Vagina (tissue), 2 donors: ENCODE results near the gene DNAJB8. TPM values are rescaled to one million over a fixed set of nuclear protein-coding genes. Genes with fewer than 3 reads are reported as not detected.

ENCODE experiments used
- DNase-seq, 2 donors: peaks; one replicate each; pipeline ENCODE4 v3.0.0-alpha.2; 2017; ENCODE audit errors: extremely low spot score in 2 of 2
- H3K27ac ChIP-seq: fragments of 200-600 bp; sonication (generic); one replicate; pipeline ENCODE4 v1.5.1; 2019
- H3K27me3 ChIP-seq: fragments of 200-600 bp; sonication (generic); one replicate; pipeline ENCODE4 v1.5.1; 2019
- H3K36me3 ChIP-seq, 2 donors: fragments of 200-600 bp; sonication (generic); one replicate each; pipeline ENCODE4 v1.5.1; 2017 to 2019
- H3K4me1 ChIP-seq: fragments of 200-600 bp; sonication (generic); one replicate; pipeline ENCODE4 v1.5.1; 2019
- H3K4me3 ChIP-seq, 2 donors: fragments of 200-600 bp; sonication (generic); 1 replicate in 1 of 2; 2 replicates in 1 of 2; pipeline ENCODE4 v1.5.1; 2016 to 2019
- H3K9me3 ChIP-seq: fragments of 200-600 bp; sonication (generic); one replicate; pipeline ENCODE4 v1.5.1; 2019
- POLR2A ChIP-seq, 2 donors: fragments of 450-650 bp; IDR thresholded peaks; one replicate each; pipeline ENCODE4 v1.6.1; 2017; ENCODE audit warnings: antibody characterized with exemption in 2 of 2, mild to moderate bottlenecking in 2 of 2, moderate library complexity in 2 of 2
- POLR2AphosphoS5 ChIP-seq, 2 donors: sonication (generic); formaldehyde crosslinking; IDR thresholded peaks; one replicate each; pipeline ENCODE4 v1.9.0; 2017; ENCODE audit warnings: antibody characterized with exemption in 2 of 2, mild to moderate bottlenecking in 2 of 2, low read depth in 1 of 2; ENCODE audit not compliant: insufficient read depth in 1 of 2
- intact Hi-C: fragments of 100-400 bp; cut with DNase I; formaldehyde crosslinking; loops from one replicate; pipeline ENCODE4 v1.15.1; 2023
- total RNA-seq: library from RNA; depleted of rRNA; stranded (reverse); fragments of >200 nt; gene quantifications from one replicate; pipeline ENCODE4 v1.2.3, GENCODE V29; 2016
- TF ChIP-seq, protein P1 (sequence below), 3 experiments: fragments of 450-650 bp in 2 of 3; fragments of 200-600 bp in 1 of 3; sonication (generic) in 1 of 3; IDR thresholded peaks; one replicate each; pipeline ENCODE4 v1.5.1; 2017 to 2019; ENCODE audit warnings: antibody characterized with exemption in 3 of 3, mild to moderate bottlenecking in 2 of 3, moderate library complexity in 2 of 3

DNAJB8 gene
- total RNA-seq, 1 donor from 2014 or later: not detected

DNA sequence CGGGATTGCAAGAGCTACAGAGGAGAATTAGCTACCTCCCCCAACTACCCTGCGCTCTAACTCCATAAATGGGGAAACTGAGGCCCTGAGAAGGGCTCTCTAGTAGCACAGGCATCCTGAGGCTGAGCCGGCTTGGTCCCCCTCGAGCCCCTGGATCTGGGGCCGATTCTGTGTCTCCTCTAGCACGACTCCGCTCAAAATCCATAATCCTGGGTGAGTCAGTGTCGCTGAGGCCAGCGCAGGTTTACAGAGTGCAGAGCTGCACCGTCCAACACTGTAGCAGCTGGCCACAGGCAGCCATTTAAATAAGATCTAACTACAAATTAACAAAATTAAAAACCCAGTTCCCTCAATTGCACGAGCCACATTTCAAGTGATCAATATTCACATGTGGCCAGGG, 15.5 kb upstream of the DNAJB8 start:
- peaks cover 0 to 9% of the 10 kb centered on the region in 2 donors for H3K36me3 ChIP-seq

DNA sequence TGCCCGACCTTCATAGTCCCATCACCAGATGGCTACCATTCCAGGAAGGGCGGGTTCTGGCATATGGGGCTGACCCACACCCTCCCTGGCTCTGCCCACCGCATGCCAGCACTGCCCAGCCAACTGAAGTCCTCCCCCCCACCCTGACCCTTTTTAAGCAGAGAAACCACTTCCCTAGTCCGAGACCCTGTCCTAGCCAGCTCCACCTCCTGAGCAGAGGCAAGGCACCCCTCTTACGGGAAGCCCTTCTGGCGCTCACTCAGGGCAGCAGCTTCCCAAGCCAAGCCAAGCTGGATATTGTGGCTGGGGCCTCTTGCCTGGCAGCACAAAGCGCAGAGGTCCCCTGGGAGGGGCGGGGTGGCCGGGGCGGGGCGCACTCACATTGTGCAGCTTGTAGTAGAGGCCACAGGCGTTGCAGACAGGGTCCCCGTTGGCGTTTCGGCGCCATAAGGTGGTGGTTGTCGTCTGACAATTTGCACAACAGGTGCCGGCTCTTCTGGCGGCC, 14.8 kb upstream of the DNAJB8 start:
- Histone ChIP-seq H3K36me3 (peaks cover 0 to 9% of the 10 kb centered on the region in 2 donors), H3K9me3 (no peaks in the 10 kb centered on the region), H3K4me3 (peak overlapping the region in 1 of 2 donors; percentile 1), H3K27me3 (no peaks in the 10 kb centered on the region), H3K4me1 (peaks cover 42% of the 10 kb centered on the region), H3K27ac (peak overlapping the region; percentile 95)
- DNase-seq: no peak
- intact Hi-C loops: no loop called here
- TF ChIP-seq, protein P1, sequence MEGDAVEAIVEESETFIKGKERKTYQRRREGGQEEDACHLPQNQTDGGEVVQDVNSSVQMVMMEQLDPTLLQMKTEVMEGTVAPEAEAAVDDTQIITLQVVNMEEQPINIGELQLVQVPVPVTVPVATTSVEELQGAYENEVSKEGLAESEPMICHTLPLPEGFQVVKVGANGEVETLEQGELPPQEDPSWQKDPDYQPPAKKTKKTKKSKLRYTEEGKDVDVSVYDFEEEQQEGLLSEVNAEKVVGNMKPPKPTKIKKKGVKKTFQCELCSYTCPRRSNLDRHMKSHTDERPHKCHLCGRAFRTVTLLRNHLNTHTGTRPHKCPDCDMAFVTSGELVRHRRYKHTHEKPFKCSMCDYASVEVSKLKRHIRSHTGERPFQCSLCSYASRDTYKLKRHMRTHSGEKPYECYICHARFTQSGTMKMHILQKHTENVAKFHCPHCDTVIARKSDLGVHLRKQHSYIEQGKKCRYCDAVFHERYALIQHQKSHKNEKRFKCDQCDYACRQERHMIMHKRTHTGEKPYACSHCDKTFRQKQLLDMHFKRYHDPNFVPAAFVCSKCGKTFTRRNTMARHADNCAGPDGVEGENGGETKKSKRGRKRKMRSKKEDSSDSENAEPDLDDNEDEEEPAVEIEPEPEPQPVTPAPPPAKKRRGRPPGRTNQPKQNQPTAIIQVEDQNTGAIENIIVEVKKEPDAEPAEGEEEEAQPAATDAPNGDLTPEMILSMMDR (IDR thresholded peaks at IDR 0.05): no peak
- TF ChIP-seq POLR2AphosphoS5 (IDR thresholded peaks at IDR 0.05; ENCODE audit: insufficient read depth in 1 of 2, low read depth in 1 of 2) (no peak), POLR2A (IDR thresholded peaks at IDR 0.05) (no peak)

More for the DNA sequence above, 15.5 kb upstream of the DNAJB8 start:
- peaks cover 49% of the 10 kb centered on the region for H3K4me1 ChIP-seq
- peak overlapping the region in 1 of 2 donors; percentile 83 for H3K4me3 ChIP-seq
- intact Hi-C loops: no loop called here
- H3K27me3 ChIP-seq: no peaks in the 10 kb centered on the region
- peak overlapping the region; percentile 95 for H3K27ac ChIP-seq
- DNase-seq: no peak
- no peaks in the 10 kb centered on the region for H3K9me3 ChIP-seq
- TF ChIP-seq, protein P1 (IDR thresholded peaks at IDR 0.05): no peak
- TF ChIP-seq POLR2A (IDR thresholded peaks at IDR 0.05): no peak
- TF ChIP-seq POLR2AphosphoS5 (IDR thresholded peaks at IDR 0.05; ENCODE audit: insufficient read depth in 1 of 2, low read depth in 1 of 2): no peak

DNA sequence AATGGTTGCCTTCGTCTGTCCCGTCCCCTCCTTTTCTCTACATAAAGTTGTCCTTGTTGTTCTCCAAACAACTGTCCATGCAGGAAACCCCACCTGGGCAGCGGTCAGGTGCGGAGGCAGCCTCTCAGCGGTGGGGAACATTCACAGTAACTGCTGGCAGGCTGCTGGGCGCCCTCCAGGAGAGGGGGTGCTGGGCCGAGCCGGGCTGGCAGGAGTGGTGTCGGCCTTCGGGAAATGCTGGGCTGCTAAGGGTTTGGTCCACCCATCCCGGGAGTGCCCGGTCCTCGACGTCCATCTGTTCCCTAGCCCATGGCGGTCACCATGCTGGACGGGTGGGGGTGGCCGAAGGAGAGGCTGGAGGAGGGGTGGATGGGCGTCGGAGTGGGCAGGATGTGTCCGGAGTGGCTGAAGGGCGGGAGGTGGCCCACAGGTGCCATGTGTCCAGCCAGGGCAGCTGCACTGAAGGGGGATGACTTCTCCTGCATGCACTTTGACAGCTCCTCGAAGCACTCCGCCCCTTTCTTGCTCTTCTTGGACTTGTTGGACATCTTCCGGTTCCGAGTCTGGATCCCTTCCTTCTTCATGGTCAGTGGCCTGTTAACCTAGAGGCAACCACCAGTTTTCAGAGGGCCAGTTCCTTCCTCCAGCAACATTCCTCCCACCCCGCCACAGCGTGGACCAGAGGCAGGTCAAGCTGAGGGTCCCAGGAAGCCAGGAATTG, 14.2 kb upstream of the DNAJB8 start:
- Histone ChIP-seq H3K36me3 (peaks cover 0 to 9% of the 10 kb centered on the region in 2 donors), H3K4me1 (peaks cover 36% of the 10 kb centered on the region), H3K4me3 (peak overlapping the region in 1 of 2 donors; percentile 1), H3K27ac (peak overlapping the region; percentile 95), H3K27me3 (no peaks in the 10 kb centered on the region), H3K9me3 (no peaks in the 10 kb centered on the region)
- DNase-seq: no peak
- TF ChIP-seq POLR2AphosphoS5 (IDR thresholded peaks at IDR 0.05; ENCODE audit: insufficient read depth in 1 of 2, low read depth in 1 of 2): no peak
- TF ChIP-seq POLR2A (IDR thresholded peaks at IDR 0.05): no peak
- TF ChIP-seq, protein P1 (IDR thresholded peaks at IDR 0.05): no peak
- intact Hi-C loops: no loop called here

DNA sequence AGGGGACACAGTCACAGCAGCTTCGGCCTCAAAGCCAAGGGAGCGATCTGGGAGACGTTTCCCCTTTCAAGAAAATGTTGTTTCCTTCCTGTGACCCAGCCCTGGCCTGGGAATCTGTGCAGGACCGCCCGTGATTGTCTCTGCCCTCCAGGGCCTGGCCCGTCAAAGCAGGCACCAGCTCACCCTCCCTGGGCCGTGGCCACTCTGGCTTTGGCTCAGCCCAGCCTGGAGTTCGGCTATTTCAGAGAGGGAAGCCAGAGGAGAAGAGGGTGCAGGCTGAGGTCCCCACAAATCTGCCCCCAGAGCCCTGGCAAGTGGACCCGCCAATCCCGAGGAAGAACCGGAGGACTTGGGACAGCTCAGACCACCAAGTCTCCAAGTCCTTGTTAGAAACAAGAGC, 13.6 kb upstream of the DNAJB8 start:
- no peak for TF ChIP-seq POLR2A (IDR thresholded peaks at IDR 0.05)
- TF ChIP-seq POLR2AphosphoS5 (IDR thresholded peaks at IDR 0.05; ENCODE audit: insufficient read depth in 1 of 2, low read depth in 1 of 2): no peak
- TF ChIP-seq, protein P1 (IDR thresholded peaks at IDR 0.05): no peak
- H3K4me1 ChIP-seq: peaks cover 30% of the 10 kb centered on the region
- H3K9me3 ChIP-seq: no peaks in the 10 kb centered on the region
- peaks cover 0 to 9% of the 10 kb centered on the region in 2 donors for H3K36me3 ChIP-seq
- DNase-seq: no peak
- H3K27ac ChIP-seq: peak overlapping the region; percentile 95
- no peaks in the 10 kb centered on the region for H3K27me3 ChIP-seq
- intact Hi-C loops: no loop called here
- H3K4me3 ChIP-seq: no peak overlapping the region

DNA sequence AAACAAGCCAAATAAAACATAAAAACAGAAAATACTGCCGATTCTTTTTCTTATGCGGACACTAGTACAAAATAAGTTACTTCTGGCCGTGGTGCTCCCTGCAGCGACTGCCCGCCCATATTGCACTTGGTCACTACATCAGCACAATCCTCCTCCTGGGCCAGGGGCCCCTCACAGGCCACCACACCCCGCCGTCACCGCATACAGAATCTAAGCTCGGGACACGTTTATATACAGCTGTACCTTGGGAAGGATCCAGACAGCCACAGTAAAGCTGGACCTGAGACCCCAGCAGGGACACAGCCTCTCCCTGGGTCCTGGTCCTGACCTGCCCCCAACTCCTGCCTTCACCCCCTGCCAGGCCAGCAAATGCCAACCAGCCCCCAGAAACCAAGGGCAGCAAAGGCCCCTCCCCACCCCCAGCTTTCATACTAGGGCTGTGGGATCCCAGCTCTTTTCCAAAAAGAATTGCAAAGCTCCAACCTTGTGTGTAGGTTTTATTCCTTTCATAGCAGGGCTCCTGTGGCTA, 12.9 kb upstream of the DNAJB8 start:
- Histone ChIP-seq H3K4me3 (no peak overlapping the region), H3K4me1 (peaks cover 25% of the 10 kb centered on the region), H3K36me3 (peaks cover 0 to 9% of the 10 kb centered on the region in 2 donors), H3K27me3 (no peaks in the 10 kb centered on the region), H3K9me3 (no peaks in the 10 kb centered on the region), H3K27ac (peak overlapping the region; percentile 95)
- intact Hi-C loops: no loop called here
- no peak for DNase-seq
- TF ChIP-seq POLR2A (IDR thresholded peaks at IDR 0.05) (no peak), POLR2AphosphoS5 (IDR thresholded peaks at IDR 0.05; ENCODE audit: insufficient read depth in 1 of 2, low read depth in 1 of 2) (no peak)
- TF ChIP-seq, protein P1 (IDR thresholded peaks at IDR 0.05): no peak
